Umbilical cord (tissue), 2 donors: ENCODE results near the gene HDAC11. TPM values are rescaled to one million over a fixed set of nuclear protein-coding genes. Genes with fewer than 3 reads are reported as not detected.

Source experiments
- DNase-seq: peaks from one replicate; pipeline ENCODE4 v3.0.0-alpha.2; 2015; ENCODE audit warnings: low spot score
- total RNA-seq: library from RNA; depleted of rRNA; stranded (reverse); fragments of >200 nt; gene quantifications from one replicate; pipeline ENCODE4 v1.2.3, GENCODE V29; 2014; ENCODE audit warnings: low replicate concordance; ENCODE audit not compliant: insufficient read depth

HDAC11 gene
- total RNA-seq, 1 donor from 2014 or later = 7.9 TPM

- DNase-seq = no peak
These were observed 42.1 kb downstream of the HDAC11 start for GRCh38 chr3:13522236-13522635.

GRCh38 chr3:13524979-13525669 lies 45.0 kb downstream of the HDAC11 start:
- no peak for DNase-seq

- no peak for DNase-seq
These were observed 45.9 kb downstream of the HDAC11 start for GRCh38 chr3:13525827-13526625.

GRCh38 chr3:13526626-13526949 lies 46.5 kb downstream of the HDAC11 start:
- no peak for DNase-seq

- no peak for DNase-seq
These were observed 48.2 kb downstream of the HDAC11 start for GRCh38 chr3:13528217-13528867.

GRCh38 chr3:13529196-13530112 lies 49.3 kb downstream of the HDAC11 start:
- DNase-seq = no peak

- no peak for DNase-seq
These were observed 50.3 kb downstream of the HDAC11 start for GRCh38 chr3:13530241-13531009.

- no peak for DNase-seq
These were observed 52.0 kb downstream of the HDAC11 start for GRCh38 chr3:13532085-13532484.

GRCh38 chr3:13532631-13533030 lies 52.5 kb downstream of the HDAC11 start:
- no peak for DNase-seq

- no peak for DNase-seq
These were observed 53.8 kb downstream of the HDAC11 start for GRCh38 chr3:13533885-13534301.

- DNase-seq = no peak
These were observed 55.4 kb downstream of the HDAC11 start for GRCh38 chr3:13535526-13535875.

GRCh38 chr3:13535905-13536304 lies 55.8 kb downstream of the HDAC11 start:
- no peak for DNase-seq

- no peak for DNase-seq
These were observed 56.3 kb downstream of the HDAC11 start for GRCh38 chr3:13536432-13536831.

- no peak for DNase-seq
These were observed 56.7 kb downstream of the HDAC11 start for GRCh38 chr3:13536832-13537231.

- no peak for DNase-seq
These were observed 57.3 kb downstream of the HDAC11 start for GRCh38 chr3:13537244-13537908.

GRCh38 chr3:13537909-13538296 lies 57.8 kb downstream of the HDAC11 start:
- no peak for DNase-seq

GRCh38 chr3:13538520-13539291 lies 58.6 kb downstream of the HDAC11 start:
- DNase-seq = no peak

- DNase-seq = no peak
These were observed 59.2 kb downstream of the HDAC11 start for GRCh38 chr3:13539292-13539638.

GRCh38 chr3:13539671-13540070 lies 59.6 kb downstream of the HDAC11 start:
- no peak for DNase-seq
